HG03108 (cell line): ENCODE data around the gene PCNX3.

ENCODE experiments used
- ATAC-seq: cut with Tn5 transposase; IDR thresholded peaks from one replicate; pipeline ENCODE4 v1.9.1; 2021; ENCODE audit warnings: moderate library complexity; ENCODE audit not compliant: unreplicated experiment

Gene PCNX3

GRCh38 chr11:65580031-65580692 is 35.4 kb upstream of the PCNX3 start:
- ATAC-seq = no peak

GRCh38 chr11:65580756-65581155 is 34.8 kb upstream of the PCNX3 start:
- ATAC-seq = no peak

- ATAC-seq = no peak
Measured at GRCh38 chr11:65581928-65582327, 33.6 kb upstream of the PCNX3 start.

GRCh38 chr11:65583589-65583988 is 32.0 kb upstream of the PCNX3 start:
- no peak for ATAC-seq

GRCh38 chr11:65584106-65584505 is 31.5 kb upstream of the PCNX3 start:
- no peak for ATAC-seq

GRCh38 chr11:65584723-65585171 is 30.8 kb upstream of the PCNX3 start:
- no peak for ATAC-seq

- ATAC-seq = no peak
Measured at GRCh38 chr11:65585396-65586246, 30.0 kb upstream of the PCNX3 start.

- ATAC-seq = no peak
Measured at GRCh38 chr11:65586247-65586630, 29.3 kb upstream of the PCNX3 start.

GRCh38 chr11:65586676-65587075 is 28.9 kb upstream of the PCNX3 start:
- ATAC-seq = no peak

- peak; percentile 79 for ATAC-seq
Measured at GRCh38 chr11:65588199-65589054, 27.1 kb upstream of the PCNX3 start.

- ATAC-seq = no peak
Measured at GRCh38 chr11:65589444-65590239, 25.9 kb upstream of the PCNX3 start.

- ATAC-seq = no peak
Measured at GRCh38 chr11:65590240-65590738, 25.3 kb upstream of the PCNX3 start.

- ATAC-seq = no peak
Measured at GRCh38 chr11:65591939-65592857, 23.4 kb upstream of the PCNX3 start.

- no peak for ATAC-seq
Measured at GRCh38 chr11:65592858-65593517, 22.6 kb upstream of the PCNX3 start.

GRCh38 chr11:65593518-65594414 is 21.8 kb upstream of the PCNX3 start:
- ATAC-seq = no peak

- ATAC-seq = no peak
Measured at GRCh38 chr11:65595131-65595530, 20.4 kb upstream of the PCNX3 start.

- no peak for ATAC-seq
Measured at GRCh38 chr11:65595543-65596281, 19.9 kb upstream of the PCNX3 start, which contains the start of gene KCNK7. KCNK7 (minus strand) TSS chr11:65595800; CDS start chr11:65595772, 28 bp downstream.
